GM19025 (cell line): ENCODE measurements around the gene GHRH.

Experiments used
- ATAC-seq: cut with Tn5 transposase; IDR thresholded peaks from one replicate; pipeline ENCODE4 v1.9.1; 2021; ENCODE audit warnings: mild to moderate bottlenecking, low read depth, moderate library complexity; ENCODE audit not compliant: unreplicated experiment

The GHRH gene

DNA sequence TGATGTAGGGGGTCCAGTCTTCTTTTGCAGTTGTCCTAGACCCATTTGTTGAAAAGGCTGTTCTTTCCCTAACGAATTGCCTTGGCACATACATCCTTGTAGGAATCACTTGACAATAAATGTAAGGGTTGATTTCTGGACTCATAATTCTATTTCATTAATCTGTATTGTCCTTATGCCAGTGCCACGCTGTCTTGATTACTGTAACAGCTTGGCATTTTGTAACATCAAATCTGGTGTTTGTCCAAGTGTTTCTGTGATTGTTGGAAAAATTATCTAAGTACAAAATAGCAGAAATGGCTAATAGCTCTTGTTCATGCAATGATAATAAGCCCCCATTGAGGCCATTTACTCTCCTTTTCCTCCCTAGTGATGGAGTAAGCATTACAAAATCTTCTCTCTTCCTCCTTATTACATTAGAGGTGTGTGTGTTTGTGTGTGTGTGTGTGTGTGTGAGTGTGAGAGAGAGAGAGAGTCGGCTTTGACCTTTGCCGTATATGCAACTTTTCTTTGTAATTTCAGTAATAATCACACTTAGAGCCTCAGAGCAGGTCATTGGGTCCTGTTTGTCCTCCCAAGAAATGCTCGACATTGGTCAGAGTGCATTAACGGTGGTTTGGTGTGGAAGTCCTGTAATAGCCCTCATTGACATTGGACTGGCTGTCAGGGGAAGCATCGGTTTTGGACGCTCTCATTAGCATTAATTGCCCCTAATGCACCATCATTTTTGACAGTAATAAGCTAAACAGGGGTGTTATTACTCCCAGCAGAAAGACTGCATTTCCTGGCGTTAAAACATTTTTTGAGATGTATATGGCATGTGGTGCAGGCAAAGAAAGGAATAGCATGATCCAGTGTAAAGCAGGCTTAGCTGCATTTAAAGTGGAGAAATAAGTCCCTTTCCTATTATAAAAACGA lies 41.6 kb downstream of the GHRH start:
- ATAC-seq, result no peak

- no peak for ATAC-seq
These were observed 42.6 kb downstream of the GHRH start for GRCh38 chr20:37218976-37219375.

GRCh38 chr20:37218441-37218840 lies 43.2 kb downstream of the GHRH start:
- no peak for ATAC-seq

DNA sequence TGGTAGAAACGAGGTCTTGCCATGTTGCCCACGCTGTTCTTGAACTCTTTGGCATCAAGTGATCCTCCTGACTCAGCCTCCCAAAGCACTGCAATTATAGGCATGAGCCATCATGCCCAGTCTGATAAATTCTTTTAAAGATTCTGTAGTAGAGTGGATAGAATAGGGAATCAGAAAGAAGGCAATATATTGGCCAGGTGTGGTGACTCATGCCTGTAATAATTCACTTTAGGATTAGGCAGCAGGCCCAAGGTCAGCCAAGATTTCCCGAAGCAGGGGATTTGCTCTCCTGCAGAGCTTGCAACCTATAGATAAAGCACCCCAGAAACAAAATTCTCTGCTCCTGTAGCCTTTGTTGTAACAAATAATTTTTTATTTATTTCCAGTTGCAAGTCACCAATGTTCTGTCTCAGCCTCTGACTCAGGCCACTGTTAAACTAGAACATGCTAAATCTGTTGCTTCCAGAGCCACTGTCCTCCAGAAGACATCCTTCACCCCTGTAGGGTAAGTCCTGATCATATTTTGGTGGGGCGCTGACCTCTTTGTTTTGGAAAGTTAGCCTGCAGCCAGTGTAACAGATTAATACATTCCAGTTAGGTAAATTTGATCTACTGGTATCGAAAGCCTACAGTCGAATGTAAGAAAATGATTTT lies 51.8 kb downstream of the GHRH start:
- no peak for ATAC-seq

DNA sequence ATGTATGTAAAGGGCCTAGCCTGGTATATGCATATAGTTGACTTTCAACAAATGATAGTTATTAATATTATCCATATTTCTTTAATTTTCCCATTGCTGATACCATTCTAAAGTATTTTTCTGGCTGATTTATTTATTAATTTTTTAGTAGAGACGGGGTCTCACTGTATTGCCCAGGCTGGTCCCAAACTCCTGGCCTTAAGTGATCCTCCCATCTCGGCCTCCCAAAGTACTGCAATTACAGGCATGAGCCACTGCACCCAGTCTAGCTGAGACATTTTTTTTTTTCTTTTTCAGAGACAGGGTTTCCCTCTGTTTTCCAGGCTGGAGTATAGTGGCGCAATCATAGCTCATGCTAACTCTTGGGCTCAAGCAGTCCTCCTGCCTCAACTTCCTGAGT lies 52.4 kb downstream of the GHRH start:
- no peak for ATAC-seq

- ATAC-seq, result no peak
These were observed 54.4 kb downstream of the GHRH start for GRCh38 chr20:37207171-37207570.

- no peak for ATAC-seq
These were observed 55.8 kb downstream of the GHRH start for GRCh38 chr20:37205794-37206193.

- ATAC-seq, result no peak
These were observed 56.5 kb downstream of the GHRH start for GRCh38 chr20:37205130-37205529.

DNA sequence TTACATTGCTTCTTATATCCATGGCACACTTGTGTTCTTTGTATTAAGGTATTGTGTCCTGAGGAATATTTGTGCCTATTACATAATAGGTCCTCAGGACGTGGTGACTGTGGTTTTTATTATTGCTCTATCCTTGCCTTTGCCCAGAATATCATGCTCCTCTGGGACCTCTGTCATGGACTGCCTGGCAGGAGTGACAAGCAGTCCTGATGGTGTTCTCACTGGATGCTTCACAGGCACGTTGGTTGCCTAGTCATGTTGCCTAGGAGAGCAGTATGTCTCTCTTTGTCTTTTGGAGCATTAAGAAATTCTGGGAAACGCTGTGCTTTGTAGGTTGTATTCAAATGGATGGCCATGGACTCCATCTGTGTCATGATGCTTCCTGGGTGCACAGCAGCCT lies 57.6 kb downstream of the GHRH start:
- ATAC-seq, result no peak

GRCh38 chr20:37202267-37202943 lies 59.2 kb downstream of the GHRH start:
- no peak for ATAC-seq

DNA sequence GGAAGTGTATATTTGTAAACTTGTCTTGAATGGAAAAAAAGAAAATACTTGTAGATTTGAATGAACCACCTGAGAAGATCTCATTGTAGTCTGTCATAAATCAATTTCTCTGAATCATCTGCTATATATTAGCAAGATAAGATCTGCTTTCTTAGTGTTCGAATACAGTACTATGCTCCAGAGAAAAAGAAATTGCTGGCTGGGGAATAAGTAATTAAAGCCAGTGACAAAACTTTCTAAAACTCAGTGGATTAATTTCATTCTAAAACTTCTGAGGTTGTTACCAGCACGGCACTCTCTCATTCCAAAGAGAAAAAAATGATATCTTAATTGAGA lies 59.8 kb downstream of the GHRH start:
- ATAC-seq, result no peak
